Measurements from ENCODE around the gene STARD5.

DNA sequence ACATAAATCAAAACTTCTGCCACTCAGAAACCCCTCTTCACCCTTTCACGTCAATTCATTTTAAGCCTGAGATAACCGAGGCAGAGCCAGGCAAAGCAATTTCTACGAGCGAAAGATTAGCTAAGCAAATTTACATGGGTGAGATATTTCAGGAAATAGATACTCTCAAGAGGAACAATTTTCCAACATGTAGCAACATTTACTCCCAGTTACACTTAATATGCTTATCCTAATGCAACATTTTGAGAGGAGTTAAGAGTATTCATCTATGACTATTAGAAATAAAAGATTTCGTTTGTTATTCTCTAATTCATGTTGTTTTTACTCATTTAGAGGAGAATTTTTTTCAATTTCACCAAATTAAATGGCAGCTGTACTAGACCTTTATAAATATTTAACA, 49.2 kb upstream of the STARD5 start:
- TF ChIP-seq EZH2 (IDR thresholded peaks at IDR 0.05; ENCODE audit: borderline replicate concordance, insufficient read depth, low read depth, low read length, poor library complexity, severe bottlenecking), result no peak
- TF ChIP-seq, protein P1, sequence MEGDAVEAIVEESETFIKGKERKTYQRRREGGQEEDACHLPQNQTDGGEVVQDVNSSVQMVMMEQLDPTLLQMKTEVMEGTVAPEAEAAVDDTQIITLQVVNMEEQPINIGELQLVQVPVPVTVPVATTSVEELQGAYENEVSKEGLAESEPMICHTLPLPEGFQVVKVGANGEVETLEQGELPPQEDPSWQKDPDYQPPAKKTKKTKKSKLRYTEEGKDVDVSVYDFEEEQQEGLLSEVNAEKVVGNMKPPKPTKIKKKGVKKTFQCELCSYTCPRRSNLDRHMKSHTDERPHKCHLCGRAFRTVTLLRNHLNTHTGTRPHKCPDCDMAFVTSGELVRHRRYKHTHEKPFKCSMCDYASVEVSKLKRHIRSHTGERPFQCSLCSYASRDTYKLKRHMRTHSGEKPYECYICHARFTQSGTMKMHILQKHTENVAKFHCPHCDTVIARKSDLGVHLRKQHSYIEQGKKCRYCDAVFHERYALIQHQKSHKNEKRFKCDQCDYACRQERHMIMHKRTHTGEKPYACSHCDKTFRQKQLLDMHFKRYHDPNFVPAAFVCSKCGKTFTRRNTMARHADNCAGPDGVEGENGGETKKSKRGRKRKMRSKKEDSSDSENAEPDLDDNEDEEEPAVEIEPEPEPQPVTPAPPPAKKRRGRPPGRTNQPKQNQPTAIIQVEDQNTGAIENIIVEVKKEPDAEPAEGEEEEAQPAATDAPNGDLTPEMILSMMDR (IDR thresholded peaks at IDR 0.05), result no peak

All from B cell (primary cell).